ENCODE data around the gene SMTNL1. TPM values are rescaled to one million over a fixed set of nuclear protein-coding genes. Genes with fewer than 3 reads are reported as not detected.
A peak's percentile ranks its signal among the peaks of the same experiment; 100 is the strongest.

Gene SMTNL1
- total RNA-seq, 1 experiment from 2014 or later: not detected

DNA sequence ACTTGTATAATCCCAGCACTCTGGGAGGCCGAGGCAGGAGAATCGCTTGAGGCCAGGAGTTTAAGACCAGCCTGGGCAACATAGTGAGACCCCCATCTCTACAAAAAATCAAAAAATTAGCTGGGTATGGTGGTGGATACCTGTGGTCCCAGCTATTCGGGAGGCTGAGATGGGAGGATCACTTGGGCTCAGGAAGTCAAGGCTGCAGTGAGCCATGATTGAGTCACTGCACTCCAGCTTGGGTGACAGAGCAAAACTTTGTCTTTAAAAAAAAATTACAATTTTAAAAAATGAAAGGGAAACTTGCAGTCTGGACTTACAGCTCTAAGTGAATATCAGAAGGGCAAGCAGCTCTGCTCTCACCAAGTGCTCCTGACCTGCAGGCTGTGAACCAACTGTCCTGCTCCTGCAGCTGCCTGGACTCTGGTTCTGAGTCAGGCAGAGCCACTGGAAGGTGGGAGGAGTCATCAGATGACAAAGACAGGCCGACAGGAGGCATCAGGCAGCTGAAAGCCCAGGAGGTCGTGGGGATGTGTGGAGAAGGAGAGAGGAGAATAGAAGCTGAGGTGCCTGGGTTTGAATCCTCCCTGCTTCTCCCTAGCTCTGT lies 9.6 kb downstream of the SMTNL1 start:
- DNase-seq: peak; percentile 84
- Histone ChIP-seq H3K4me3 (ENCODE audit: insufficient read depth, low read depth, low read length) (no peak overlapping the region), H3K27me3 (ENCODE audit: control insufficient read depth, insufficient read depth, low read length) (peaks cover 4% of the 10 kb centered on the region), H3K36me3 (replicated peaks; ENCODE audit: control insufficient read depth, insufficient read depth, low read length) (peaks cover 11% of the 10 kb centered on the region)

DNA sequence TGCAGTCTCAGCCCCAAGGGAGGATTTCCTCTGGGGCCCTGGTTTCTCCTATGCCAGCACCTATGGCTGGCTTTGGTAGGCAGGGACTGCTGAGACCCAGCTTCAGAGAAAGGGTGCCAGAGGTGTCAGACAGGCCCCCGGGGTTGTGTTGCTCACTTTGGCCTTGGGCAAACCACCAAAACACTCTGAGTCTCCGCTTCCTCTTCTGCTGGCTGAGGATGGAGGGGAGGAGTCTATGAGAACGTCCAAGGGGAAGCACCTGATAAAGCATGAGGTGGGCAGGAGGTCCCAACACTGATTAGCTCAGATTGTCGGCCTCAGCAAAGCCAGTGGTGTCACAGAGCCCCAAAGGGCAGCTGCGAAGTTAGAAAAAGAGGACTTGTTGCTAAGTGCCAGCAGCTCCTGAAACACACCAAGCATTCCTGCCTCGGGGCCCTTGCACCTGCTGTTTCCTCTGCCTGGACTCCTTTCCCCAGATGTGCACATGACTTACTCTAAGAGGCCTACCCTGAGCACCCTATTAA lies 10.5 kb downstream of the SMTNL1 start:
- peaks cover 11% of the 10 kb centered on the region for H3K36me3 ChIP-seq (replicated peaks; ENCODE audit: control insufficient read depth, insufficient read depth, low read length)
- no peak overlapping the region for H3K4me3 ChIP-seq (ENCODE audit: insufficient read depth, low read depth, low read length)
- peaks cover 1% of the 10 kb centered on the region; the same call in 1 of the 2 replicates for H3K27me3 ChIP-seq (ENCODE audit: control insufficient read depth, insufficient read depth, low read length)
- no peak for DNase-seq

DNA sequence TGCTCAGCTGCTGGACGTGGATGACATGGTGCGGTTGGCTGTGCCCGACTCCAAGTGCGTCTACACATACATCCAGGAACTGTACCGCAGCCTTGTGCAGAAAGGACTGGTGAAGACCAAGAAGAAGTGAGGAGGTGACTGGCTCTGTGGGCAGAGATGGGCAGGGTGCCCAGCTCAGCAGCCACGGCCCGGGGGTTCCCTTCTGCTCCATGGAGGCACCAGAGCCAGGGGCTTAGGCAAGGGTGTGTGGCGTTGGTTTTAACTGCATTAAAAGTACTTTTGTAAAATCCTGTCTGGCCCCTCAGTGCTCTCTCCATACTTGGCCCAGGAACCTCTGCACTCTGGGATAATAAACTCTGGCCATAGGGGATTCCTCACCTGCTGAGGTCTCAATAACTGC lies 12.6 kb downstream of the SMTNL1 start:
- no peaks in the 10 kb centered on the region for H3K27me3 ChIP-seq (ENCODE audit: control insufficient read depth, insufficient read depth, low read length)
- DNase-seq: no peak
- no peak overlapping the region for H3K4me3 ChIP-seq (ENCODE audit: insufficient read depth, low read depth, low read length)
- peaks cover 14% of the 10 kb centered on the region for H3K36me3 ChIP-seq (replicated peaks; ENCODE audit: control insufficient read depth, insufficient read depth, low read length)

DNA sequence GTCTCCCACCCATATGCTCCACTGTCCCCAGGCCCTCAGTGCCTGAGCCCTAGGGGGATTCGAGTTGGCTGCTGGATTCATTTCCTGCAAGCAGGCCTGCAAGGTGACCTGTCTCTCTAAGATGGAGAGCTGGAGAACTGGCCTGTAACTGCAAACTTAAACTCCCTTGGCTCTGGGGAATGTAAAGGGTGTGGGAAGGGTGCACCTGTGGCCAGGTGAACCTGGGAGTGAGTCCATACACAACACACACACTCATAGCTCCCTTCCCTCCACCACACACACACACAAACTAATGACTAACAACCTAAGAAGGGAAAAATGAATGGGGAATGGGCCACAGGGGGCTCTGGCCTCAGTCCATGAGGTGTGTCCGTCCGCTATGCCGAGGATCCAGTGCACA lies 14.5 kb downstream of the SMTNL1 start:
- Histone ChIP-seq H3K4me3 (ENCODE audit: insufficient read depth, low read depth, low read length) (no peak overlapping the region), H3K27me3 (ENCODE audit: control insufficient read depth, insufficient read depth, low read length) (no peaks in the 10 kb centered on the region), H3K36me3 (replicated peaks; ENCODE audit: control insufficient read depth, insufficient read depth, low read length) (peaks cover 14% of the 10 kb centered on the region)
- DNase-seq: no peak

DNA sequence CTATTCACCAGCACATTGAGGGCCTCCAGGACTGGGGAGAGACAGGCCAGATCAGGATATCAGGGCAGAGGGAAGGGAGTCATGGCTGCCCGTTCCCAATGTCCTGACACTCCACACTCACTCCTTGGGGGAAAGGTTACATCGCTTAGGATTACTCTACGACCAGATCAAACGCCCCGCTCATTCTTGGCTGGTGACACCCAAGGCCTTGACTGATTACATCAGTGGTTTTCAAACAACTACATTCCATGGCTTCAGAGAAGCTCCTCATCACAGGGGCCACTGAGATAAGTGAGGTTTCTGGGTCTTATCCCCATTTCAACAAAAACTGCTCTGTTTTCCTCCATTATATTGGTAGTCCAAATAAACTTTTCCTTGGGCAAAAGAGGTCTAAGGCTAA lies 15.1 kb downstream of the SMTNL1 start:
- peaks cover 14% of the 10 kb centered on the region for H3K36me3 ChIP-seq (replicated peaks; ENCODE audit: control insufficient read depth, insufficient read depth, low read length)
- H3K27me3 ChIP-seq (ENCODE audit: control insufficient read depth, insufficient read depth, low read length): no peaks in the 10 kb centered on the region
- no peak for DNase-seq
- no peak overlapping the region for H3K4me3 ChIP-seq (ENCODE audit: insufficient read depth, low read depth, low read length)

- H3K36me3 ChIP-seq (replicated peaks; ENCODE audit: control insufficient read depth, insufficient read depth, low read length): peaks cover 7% of the 10 kb centered on the region
- H3K4me3 ChIP-seq (ENCODE audit: insufficient read depth, low read depth, low read length): no peak overlapping the region
- no peak for DNase-seq
- no peaks in the 10 kb centered on the region for H3K27me3 ChIP-seq (ENCODE audit: control insufficient read depth, insufficient read depth, low read length)
Measured at GRCh38 chr11:57555393-57555792, 18.0 kb downstream of the SMTNL1 start.

DNA sequence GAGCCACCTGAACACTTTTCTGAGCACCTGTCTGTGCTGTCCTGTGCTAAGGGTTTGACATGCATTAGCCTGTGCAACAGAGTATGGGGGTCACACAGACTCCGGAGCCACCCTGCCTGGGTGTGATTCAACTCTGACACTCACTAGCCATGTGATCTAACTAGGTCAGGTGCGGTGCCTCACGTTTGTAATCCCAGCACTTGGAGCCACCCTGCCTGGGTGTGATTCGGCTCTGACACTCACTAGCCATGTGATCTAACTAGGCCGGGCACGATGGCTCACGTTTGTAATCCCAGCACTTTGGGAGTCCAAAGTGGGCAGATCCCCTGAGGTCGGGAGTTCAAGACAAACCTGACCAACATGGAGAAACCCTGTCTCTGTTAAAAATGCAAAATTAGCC lies 18.6 kb downstream of the SMTNL1 start:
- no peaks in the 10 kb centered on the region for H3K27me3 ChIP-seq (ENCODE audit: control insufficient read depth, insufficient read depth, low read length)
- peaks cover 4% of the 10 kb centered on the region for H3K36me3 ChIP-seq (replicated peaks; ENCODE audit: control insufficient read depth, insufficient read depth, low read length)
- no peak for DNase-seq
- no peak overlapping the region for H3K4me3 ChIP-seq (ENCODE audit: insufficient read depth, low read depth, low read length)

DNA sequence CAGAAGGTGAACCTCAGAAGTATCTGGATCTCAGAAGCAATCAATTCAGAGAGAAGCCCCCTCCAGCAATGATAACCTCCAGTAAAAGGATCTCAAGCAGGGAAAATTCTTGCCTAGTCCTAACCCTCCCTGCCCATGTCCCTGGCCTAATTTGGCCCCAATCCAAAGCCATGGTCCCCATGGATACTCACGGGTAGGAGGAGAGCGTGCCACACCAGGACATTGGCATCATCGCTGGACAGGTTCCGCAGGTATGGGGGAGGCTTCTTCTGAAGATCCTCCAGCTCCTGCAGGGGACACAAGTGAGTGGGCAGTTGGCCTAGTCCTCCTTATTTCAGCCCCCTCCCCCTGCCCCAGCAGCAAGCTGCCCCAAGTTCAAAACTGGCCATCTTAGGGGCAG lies 22.8 kb downstream of the SMTNL1 start:
- H3K4me3 ChIP-seq (ENCODE audit: insufficient read depth, low read depth, low read length): no peak overlapping the region
- H3K27me3 ChIP-seq (ENCODE audit: control insufficient read depth, insufficient read depth, low read length): no peaks in the 10 kb centered on the region
- H3K36me3 ChIP-seq (replicated peaks; ENCODE audit: control insufficient read depth, insufficient read depth, low read length): no peaks in the 10 kb centered on the region; the same call in none of the 2 replicates
- no peak for DNase-seq

DNA sequence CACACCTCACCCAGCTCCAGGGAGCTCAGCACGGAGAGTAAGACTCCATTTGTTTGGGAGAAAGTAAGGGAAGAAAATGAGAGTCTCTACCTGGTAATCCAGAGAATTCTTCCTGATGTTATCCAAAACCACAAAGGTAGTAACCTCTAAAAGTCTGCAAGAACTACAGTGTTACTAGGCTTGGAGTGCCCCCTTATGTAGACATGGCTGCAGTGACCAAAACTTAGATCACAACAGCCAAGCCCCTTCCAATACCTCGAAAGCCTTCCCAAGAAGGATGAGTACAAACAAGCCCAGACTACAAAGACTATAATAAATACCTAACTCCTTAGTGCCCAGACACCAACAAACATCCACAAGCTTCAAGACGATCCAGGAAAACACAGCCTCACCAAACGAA lies 25.2 kb downstream of the SMTNL1 start:
- peak; percentile 39 for DNase-seq
- peaks cover 5% of the 10 kb centered on the region; the same call in 1 of the 2 replicates for H3K27me3 ChIP-seq (ENCODE audit: control insufficient read depth, insufficient read depth, low read length)
- H3K4me3 ChIP-seq (ENCODE audit: insufficient read depth, low read depth, low read length): no peak overlapping the region

GRCh38 chr11:57566005-57566904 lies 28.9 kb downstream of the SMTNL1 start:
- Histone ChIP-seq H3K36me3 (replicated peaks; ENCODE audit: control insufficient read depth, insufficient read depth, low read length) (no peaks in the 10 kb centered on the region), H3K4me3 (ENCODE audit: insufficient read depth, low read depth, low read length) (no peak overlapping the region), H3K27me3 (ENCODE audit: control insufficient read depth, insufficient read depth, low read length) (peaks cover 5% of the 10 kb centered on the region; the same call in 1 of the 2 replicates)
- DNase-seq: no peak

More for the DNA sequence above, 25.2 kb downstream of the SMTNL1 start:
- no peaks in the 10 kb centered on the region; the same call in 1 of the 2 replicates for H3K36me3 ChIP-seq (replicated peaks; ENCODE audit: control insufficient read depth, insufficient read depth, low read length)

GRCh38 chr11:57566905-57567514 lies 29.6 kb downstream of the SMTNL1 start:
- H3K4me3 ChIP-seq (ENCODE audit: insufficient read depth, low read depth, low read length): peak overlapping the region; percentile 83
- peaks cover 5% of the 10 kb centered on the region; the same call in 1 of the 2 replicates for H3K27me3 ChIP-seq (ENCODE audit: control insufficient read depth, insufficient read depth, low read length)
- no peaks in the 10 kb centered on the region for H3K36me3 ChIP-seq (replicated peaks; ENCODE audit: control insufficient read depth, insufficient read depth, low read length)
- DNase-seq: peak; percentile 38

GRCh38 chr11:57567515-57568329 lies 30.3 kb downstream of the SMTNL1 start, which contains the start of gene UBE2L6:
TSS of gene UBE2L6 (minus strand) at chr11:57567672. CDS start at chr11:57567611, 61 bp downstream.
- peak; percentile 92 for DNase-seq
- H3K27me3 ChIP-seq (ENCODE audit: control insufficient read depth, insufficient read depth, low read length): peaks cover 5% of the 10 kb centered on the region; the same call in 1 of the 2 replicates

GRCh38 chr11:57568330-57568766 lies 31.0 kb downstream of the SMTNL1 start:
- peaks cover 5% of the 10 kb centered on the region; the same call in 1 of the 2 replicates for H3K27me3 ChIP-seq (ENCODE audit: control insufficient read depth, insufficient read depth, low read length)
- no peak for DNase-seq
- H3K4me3 ChIP-seq (ENCODE audit: insufficient read depth, low read depth, low read length): peak overlapping the region; percentile 83
- H3K36me3 ChIP-seq (replicated peaks; ENCODE audit: control insufficient read depth, insufficient read depth, low read length): no peaks in the 10 kb centered on the region

More at GRCh38 chr11:57567515-57568329, 30.3 kb downstream of the SMTNL1 start, which contains the start of gene UBE2L6:
- H3K4me3 ChIP-seq (ENCODE audit: insufficient read depth, low read depth, low read length): peak within 1 kb of the TSS; percentile 83
- H3K36me3 ChIP-seq (replicated peaks; ENCODE audit: control insufficient read depth, insufficient read depth, low read length): no peaks in the 10 kb centered on the region

All from H7 (cell line).